BJ (cell line): ENCODE data around the gene CORO6. TPM values are rescaled to one million over a fixed set of nuclear protein-coding genes. Genes with fewer than 3 reads are reported as not detected.
A peak's percentile ranks its signal among the peaks of the same experiment; 100 is the strongest.

ENCODE experiments used
- CTCF ChIA-PET: fragments of 350-600 bp; formaldehyde crosslinking; extraction: SDS; loops from one replicate; lab custom pipeline; 2021; ENCODE audit warnings: antibody characterized with exemption, inconsistent platforms; lab: Yijun Ruan, JAX
- POLR2A ChIA-PET: fragments of 300-600 bp; sonication (Branson Sonifier 250); formaldehyde crosslinking; extraction: SDS; loops from one replicate; lab custom pipeline; 2021; ENCODE audit warnings: antibody characterized with exemption; lab: Charles Lee
- DNase-seq: peaks from one replicate; pipeline ENCODE4 v3.0.0-alpha.2; 2011; ENCODE audit warnings: low read depth
- H3K27me3 ChIP-seq: 2 replicates; pipeline ENCODE4 v1.6.0; 2011; ENCODE audit warnings: low read length; ENCODE audit not compliant: control insufficient read depth, insufficient read depth
- H3K36me3 ChIP-seq: 2 replicates; pipeline ENCODE4 v1.5.1; 2011; ENCODE audit warnings: low read length; ENCODE audit not compliant: control insufficient read depth, insufficient read depth
- H3K4me3 ChIP-seq: 2 replicates; pipeline ENCODE4 v1.5.1; 2011; ENCODE audit warnings: low read depth, mild to moderate bottlenecking, control low read depth, low read length
- polyA plus RNA-seq: library from polyadenylated mRNA; depleted of rRNA; stranded (reverse); fragments of >200 nt; gene quantifications from 2 replicates; pipeline ENCODE4 v1.2.3, GENCODE V29; 2011
- TF ChIP-seq, protein P1 (sequence below): IDR thresholded peaks from 2 replicates; pipeline ENCODE4 v1.5.1; 2011; ENCODE audit warnings: low read depth, mild to moderate bottlenecking, control low read depth, inconsistent platforms, low read length, moderate library complexity; ENCODE audit not compliant: insufficient read depth

CORO6 gene
- polyA plus RNA-seq, 1 experiment = 19.3 TPM

GRCh38 chr17:29572691-29573557, 49.8 kb downstream of the CORO6 start:
- H3K36me3 ChIP-seq = peaks cover 23% of the 10 kb centered on the region
- ChIA-PET CTCF (interaction anchor here (0.8 to 6.7 kb wide), 26 partner anchors 8 to 521 kb away, joined by 3 to 59 read pairs (median 4); partner anchors contain the start of gene CORO6), POLR2A (no interaction called here)
- no peaks in the 10 kb centered on the region for H3K27me3 ChIP-seq
- no peak for DNase-seq
- TF ChIP-seq, protein P1, sequence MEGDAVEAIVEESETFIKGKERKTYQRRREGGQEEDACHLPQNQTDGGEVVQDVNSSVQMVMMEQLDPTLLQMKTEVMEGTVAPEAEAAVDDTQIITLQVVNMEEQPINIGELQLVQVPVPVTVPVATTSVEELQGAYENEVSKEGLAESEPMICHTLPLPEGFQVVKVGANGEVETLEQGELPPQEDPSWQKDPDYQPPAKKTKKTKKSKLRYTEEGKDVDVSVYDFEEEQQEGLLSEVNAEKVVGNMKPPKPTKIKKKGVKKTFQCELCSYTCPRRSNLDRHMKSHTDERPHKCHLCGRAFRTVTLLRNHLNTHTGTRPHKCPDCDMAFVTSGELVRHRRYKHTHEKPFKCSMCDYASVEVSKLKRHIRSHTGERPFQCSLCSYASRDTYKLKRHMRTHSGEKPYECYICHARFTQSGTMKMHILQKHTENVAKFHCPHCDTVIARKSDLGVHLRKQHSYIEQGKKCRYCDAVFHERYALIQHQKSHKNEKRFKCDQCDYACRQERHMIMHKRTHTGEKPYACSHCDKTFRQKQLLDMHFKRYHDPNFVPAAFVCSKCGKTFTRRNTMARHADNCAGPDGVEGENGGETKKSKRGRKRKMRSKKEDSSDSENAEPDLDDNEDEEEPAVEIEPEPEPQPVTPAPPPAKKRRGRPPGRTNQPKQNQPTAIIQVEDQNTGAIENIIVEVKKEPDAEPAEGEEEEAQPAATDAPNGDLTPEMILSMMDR = peak; percentile 65
- peak overlapping the region; percentile 23 for H3K4me3 ChIP-seq

GRCh38 chr17:29571883-29572681, 50.6 kb downstream of the CORO6 start:
- ChIA-PET POLR2A (no interaction called here), CTCF (interaction anchor here (0.8 to 6.7 kb wide), 24 partner anchors 7 to 359 kb away, joined by 3 to 59 read pairs (median 4); partner anchors contain the start of gene CORO6)
- TF ChIP-seq, protein P1 = peak; percentile 9; the same call in 1 of the 2 replicates
- H3K4me3 ChIP-seq = peak overlapping the region; percentile 23
- no peak for DNase-seq
- no peaks in the 10 kb centered on the region for H3K27me3 ChIP-seq
- peaks cover 19% of the 10 kb centered on the region for H3K36me3 ChIP-seq

DNA sequence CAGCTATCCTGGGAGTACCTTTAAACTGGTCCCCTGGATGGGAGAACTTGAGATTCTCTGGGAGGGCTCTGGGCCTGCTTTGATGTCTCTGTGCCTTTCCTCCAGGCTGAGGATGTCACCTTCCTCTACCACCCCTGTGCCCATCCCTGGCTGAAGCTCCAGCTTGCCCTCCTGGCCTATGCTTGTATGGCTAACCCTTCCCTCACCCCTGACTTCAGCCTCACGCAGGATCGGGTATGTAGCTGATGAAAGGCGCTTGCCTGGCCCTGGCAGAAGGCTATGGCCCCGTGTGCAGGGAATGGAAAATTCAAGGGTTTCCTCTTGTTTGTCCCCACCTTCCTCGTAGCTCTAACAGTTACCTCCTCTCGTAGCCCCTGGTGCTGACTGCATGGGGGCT, 51.2 kb downstream of the CORO6 start:
- Histone ChIP-seq H3K27me3 (no peaks in the 10 kb centered on the region), H3K36me3 (peaks cover 15% of the 10 kb centered on the region), H3K4me3 (no peak overlapping the region)
- no peak for DNase-seq
- POLR2A ChIA-PET = no interaction called here
- TF ChIP-seq, protein P1 = no peak
- CTCF ChIA-PET = interaction anchor here (1.1 to 6.7 kb wide), 8 partner anchors 8 to 360 kb away, joined by 3 to 59 read pairs (median 4); no protein-coding TSS in a partner anchor

GRCh38 chr17:29570521-29570920, 52.2 kb downstream of the CORO6 start:
- no peak overlapping the region for H3K4me3 ChIP-seq
- CTCF ChIA-PET = interaction anchor here (1.1 to 6.3 kb wide), 5 partner anchors 9 to 200 kb away, joined by 3 to 36 read pairs (median 4); no protein-coding TSS in a partner anchor
- TF ChIP-seq, protein P1 = no peak
- H3K36me3 ChIP-seq = peaks cover 7% of the 10 kb centered on the region
- POLR2A ChIA-PET = no interaction called here
- no peak for DNase-seq
- no peaks in the 10 kb centered on the region for H3K27me3 ChIP-seq
